CD4-positive, alpha-beta T cell (primary cell): ENCODE results near the gene FAM24B. TPM values are rescaled to one million over a fixed set of nuclear protein-coding genes. Genes with fewer than 3 reads are reported as not detected.

Experiments used
- ATAC-seq: fragments of 200-7000 bp; cut with Tn5 transposase; one replicate; pipeline ENCODE4 v1.10.0; 2022; ENCODE audit warnings: mild to moderate bottlenecking; ENCODE audit not compliant: poor library complexity
- CTCF ChIA-PET: fragments of 350-600 bp; sonication (Branson Sonifier 250); formaldehyde crosslinking; loops from one replicate; lab custom pipeline; 2021; ENCODE audit warnings: antibody characterized with exemption, inconsistent platforms; lab: Charles Lee
- POLR2A ChIA-PET: fragments of 350-600 bp; sonication (Branson Sonifier 250); formaldehyde crosslinking; loops from one replicate; lab custom pipeline; 2021; ENCODE audit warnings: antibody characterized with exemption, inconsistent platforms; lab: Charles Lee
- DNase-seq, 14 experiments: peaks; one replicate each; pipeline ENCODE4 v3.0.0-alpha.2; 2013 to 2020; ENCODE audit warnings: mixed read lengths in 2 of 14
- H3K27ac ChIP-seq, 2 donors: one replicate each; pipeline versions ENCODE4 v1.5.1 to v1.7.0; 2013; ENCODE audit warnings: low read length in 2 of 2, low read depth in 1 of 2, mild to moderate bottlenecking in 1 of 2
- H3K27me3 ChIP-seq, 2 experiments: 1 replicate in 1 of 2; 2 replicates in 1 of 2; pipeline versions ENCODE4 v1.6.1 to v1.7.0; 2013; ENCODE audit warnings: low read length in 2 of 2, control low read depth in 1 of 2, mild to moderate bottlenecking in 1 of 2, moderate library complexity in 1 of 2; ENCODE audit not compliant: insufficient read depth in 2 of 2, control insufficient read depth in 1 of 2
- H3K36me3 ChIP-seq: one replicate; pipeline ENCODE4 v1.6.1; 2013; ENCODE audit warnings: low read length, control low read depth; ENCODE audit not compliant: insufficient read depth
- H3K4me1 ChIP-seq: one replicate; pipeline ENCODE4 v1.6.1; 2013; ENCODE audit warnings: low read length, control low read depth; ENCODE audit not compliant: insufficient read depth
- H3K4me3 ChIP-seq: one replicate; pipeline ENCODE4 v1.5.1; 2013; ENCODE audit warnings: mild to moderate bottlenecking, low read length, moderate library complexity
- H3K9me3 ChIP-seq, 2 experiments: 1 replicate in 1 of 2; 2 replicates in 1 of 2; pipeline versions ENCODE4 v1.6.1 to v1.7.0; 2013; ENCODE audit warnings: low read length in 2 of 2, mild to moderate bottlenecking in 2 of 2, control low read depth in 1 of 2, moderate library complexity in 1 of 2; ENCODE audit not compliant: control insufficient read depth in 1 of 2, insufficient read depth in 1 of 2
- H3K27ac Mint-ChIP-seq: one replicate; pipeline ENCODE4 v1.8.0; 2020; ENCODE audit warnings: mixed read lengths
- H3K27me3 Mint-ChIP-seq: one replicate; pipeline ENCODE4 v1.8.0; 2021; ENCODE audit warnings: mixed read lengths
- H3K36me3 Mint-ChIP-seq: one replicate; pipeline ENCODE4 v1.8.0; 2021; ENCODE audit warnings: low read depth, mixed read lengths
- H3K4me1 Mint-ChIP-seq: one replicate; pipeline ENCODE4 v1.8.0; 2021; ENCODE audit warnings: low read depth, mixed read lengths
- H3K4me3 Mint-ChIP-seq: one replicate; pipeline ENCODE4 v1.8.0; 2020; ENCODE audit warnings: mild to moderate bottlenecking, mixed read lengths
- H3K9me3 Mint-ChIP-seq: one replicate; pipeline ENCODE4 v1.8.0; 2020; ENCODE audit warnings: mixed read lengths
- CTCF ChIP-seq: fragments of 200-600 bp; IDR thresholded peaks from one replicate; pipeline ENCODE4 v1.8.0; 2022; ENCODE audit warnings: antibody characterized with exemption, mild to moderate bottlenecking
- intact Hi-C, 2 experiments: fragments of 100-400 bp; cut with DNase I in 1 of 2; cut with micrococcal nuclease in 1 of 2; formaldehyde crosslinking; loops; one replicate each; pipeline versions ENCODE4 v1.15.1 to v1.9.0; 2023 to 2025; cut with DNase I, micrococcal nuclease
- total RNA-seq, 174 experiments: library from RNA in 2 of 174; stranded (reverse) in 2 of 174; gene quantifications; one replicate each; pipeline ENCODE4 v1.2.3 and lab custom pipeline; 2021 to 2026

FAM24B gene
- total RNA-seq, 2 experiments from 2014 or later: 6.8 to 7.1 TPM

- peaks cover 12% of the 10 kb centered on the region for H3K4me1 Mint-ChIP-seq
- ChIA-PET CTCF (no interaction called here), POLR2A (no interaction called here)
- Histone ChIP-seq H3K4me1 (no peaks in the 10 kb centered on the region), H3K9me3 (no peaks in the 10 kb centered on the region), H3K27ac (no peak overlapping the region), H3K27me3 (no peaks in the 10 kb centered on the region), H3K4me3 (no peak overlapping the region), H3K36me3 (peaks cover 41% of the 10 kb centered on the region)
- peaks cover 85% of the 10 kb centered on the region for H3K36me3 Mint-ChIP-seq
- ATAC-seq (no peak), DNase-seq (no peak)
- no peaks in the 10 kb centered on the region for H3K9me3 Mint-ChIP-seq
- H3K27me3 Mint-ChIP-seq: no peaks in the 10 kb centered on the region
- TF ChIP-seq CTCF: no peak
- no peak overlapping the region for H3K4me3 Mint-ChIP-seq
- H3K27ac Mint-ChIP-seq: no peak overlapping the region
- intact Hi-C loops: no loop called here
Measured at GRCh38 chr10:122855745-122856144, 23.6 kb downstream of the FAM24B start.

GRCh38 chr10:122854648-122855047 is 24.7 kb downstream of the FAM24B start:
- H3K27ac ChIP-seq: no peak overlapping the region
- DNase-seq (no peak), ATAC-seq (no peak)
- no peaks in the 10 kb centered on the region for H3K27me3 ChIP-seq
- no peaks in the 10 kb centered on the region for H3K9me3 ChIP-seq
- H3K4me1 ChIP-seq: no peaks in the 10 kb centered on the region
- no peak overlapping the region for H3K4me3 ChIP-seq
- intact Hi-C loops: no loop called here
- H3K4me1 Mint-ChIP-seq: peaks cover 12% of the 10 kb centered on the region
- H3K27me3 Mint-ChIP-seq: no peaks in the 10 kb centered on the region
- POLR2A ChIA-PET: no interaction called here
- no peak overlapping the region for H3K4me3 Mint-ChIP-seq
- peaks cover 96% of the 10 kb centered on the region for H3K36me3 Mint-ChIP-seq
- TF ChIP-seq CTCF: no peak
- peaks cover 41% of the 10 kb centered on the region for H3K36me3 ChIP-seq
- H3K27ac Mint-ChIP-seq: no peak overlapping the region
- CTCF ChIA-PET: no interaction called here
- H3K9me3 Mint-ChIP-seq: no peaks in the 10 kb centered on the region

- ChIA-PET CTCF (no interaction called here), POLR2A (no interaction called here)
- no peaks in the 10 kb centered on the region for H3K9me3 Mint-ChIP-seq
- Histone ChIP-seq H3K9me3 (no peaks in the 10 kb centered on the region), H3K27ac (no peak overlapping the region), H3K4me3 (no peak overlapping the region), H3K27me3 (no peaks in the 10 kb centered on the region), H3K36me3 (peaks cover 41% of the 10 kb centered on the region), H3K4me1 (no peaks in the 10 kb centered on the region)
- no peak for ATAC-seq
- H3K4me3 Mint-ChIP-seq: no peak overlapping the region
- TF ChIP-seq CTCF: no peak
- intact Hi-C loops: no loop called here
- no peaks in the 10 kb centered on the region for H3K27me3 Mint-ChIP-seq
- peaks cover 98% of the 10 kb centered on the region for H3K36me3 Mint-ChIP-seq
- DNase-seq: no peak
- H3K27ac Mint-ChIP-seq: no peak overlapping the region
- peaks cover 12% of the 10 kb centered on the region for H3K4me1 Mint-ChIP-seq
Measured at GRCh38 chr10:122853665-122854313, 25.6 kb downstream of the FAM24B start.
